H7 (cell line): Measurements from ENCODE around the gene MPPED1. TPM values are rescaled to one million over a fixed set of nuclear protein-coding genes. Genes with fewer than 3 reads are reported as not detected.
A peak's percentile ranks its signal among the peaks of the same experiment; 100 is the strongest.

ENCODE experiments used
- DNase-seq: peaks from one replicate; pipeline ENCODE4 v3.0.0; 2012
- H3K27me3 ChIP-seq: 2 replicates; pipeline ENCODE4 v1.6.0; 2011; ENCODE audit warnings: mild to moderate bottlenecking, low read length; ENCODE audit not compliant: control insufficient read depth, insufficient read depth
- H3K36me3 ChIP-seq: replicated peaks from 2 replicates; pipeline ENCODE4 v1.5.1; 2011; ENCODE audit warnings: low read length; ENCODE audit not compliant: control insufficient read depth, insufficient read depth
- H3K4me3 ChIP-seq: 2 replicates; pipeline ENCODE4 v1.5.1; 2011; ENCODE audit warnings: low read depth, mild to moderate bottlenecking, control low read depth, low read length, moderate library complexity; ENCODE audit not compliant: insufficient read depth
- total RNA-seq: library from RNA; depleted of rRNA; stranded (reverse); fragments of >200 nt; shearing (Covaris generic); gene quantifications from 2 replicates; pipeline ENCODE4 v1.2.3, GENCODE V29; 2014

MPPED1 gene
- total RNA-seq, 1 experiment from 2014 or later, result 1.2 TPM

DNA sequence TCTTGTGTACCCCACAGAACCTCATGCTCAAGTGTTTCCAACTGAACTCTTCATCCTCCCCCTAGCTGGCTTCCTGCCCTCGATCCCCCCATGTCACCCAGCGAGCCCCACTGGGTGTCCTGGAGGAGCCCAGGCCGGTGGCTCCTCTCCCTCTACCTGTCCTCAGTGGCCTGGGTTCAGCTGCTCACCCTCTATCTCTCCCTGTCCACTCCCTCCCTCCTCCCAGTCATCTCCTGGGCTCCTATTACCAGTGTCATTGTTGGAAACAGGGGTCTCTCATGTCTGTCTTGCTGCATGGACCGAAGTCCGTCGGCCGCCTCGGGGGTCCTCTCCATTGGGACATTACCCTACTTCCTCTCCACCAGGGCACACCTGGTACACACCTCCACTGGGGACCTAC is 12.9 kb upstream of the MPPED1 start:
- Histone ChIP-seq H3K4me3 (no peak overlapping the region), H3K27me3 (no peaks in the 10 kb centered on the region), H3K36me3 (no peaks in the 10 kb centered on the region)
- no peak for DNase-seq

DNA sequence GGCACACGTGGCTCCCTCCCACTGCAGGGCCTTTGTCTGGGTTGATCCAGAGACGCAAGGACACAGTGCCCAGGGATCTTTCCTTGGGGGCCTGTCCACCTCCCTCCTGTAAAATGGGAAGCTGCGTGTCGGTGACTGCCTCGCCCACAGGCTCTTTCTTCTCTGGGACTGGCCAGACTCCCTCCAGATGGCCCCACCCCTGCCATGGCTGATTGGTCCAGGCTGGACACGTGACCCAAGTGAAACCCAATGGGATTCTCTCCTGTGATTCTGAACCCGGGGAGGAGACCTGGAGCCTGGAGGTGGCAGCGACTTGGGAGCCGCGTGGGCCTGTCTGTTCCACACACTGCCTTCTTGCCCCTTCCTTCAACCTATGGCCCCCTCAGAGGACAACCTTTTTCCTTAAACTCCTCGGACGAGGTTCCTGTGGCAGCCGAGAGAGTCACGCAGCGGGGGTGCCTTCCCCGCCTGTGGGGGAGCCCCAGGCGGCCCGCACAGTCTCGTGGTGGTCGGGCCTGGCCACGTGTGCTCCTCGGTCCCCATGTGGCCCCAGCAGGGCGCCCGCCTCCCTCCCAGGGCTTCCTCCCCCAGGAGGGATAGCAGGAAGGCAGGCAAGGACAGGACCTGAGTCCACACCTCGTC is 12.4 kb upstream of the MPPED1 start:
- Histone ChIP-seq H3K27me3 (no peaks in the 10 kb centered on the region), H3K36me3 (no peaks in the 10 kb centered on the region), H3K4me3 (no peak overlapping the region)
- peak; percentile 82 for DNase-seq

DNA sequence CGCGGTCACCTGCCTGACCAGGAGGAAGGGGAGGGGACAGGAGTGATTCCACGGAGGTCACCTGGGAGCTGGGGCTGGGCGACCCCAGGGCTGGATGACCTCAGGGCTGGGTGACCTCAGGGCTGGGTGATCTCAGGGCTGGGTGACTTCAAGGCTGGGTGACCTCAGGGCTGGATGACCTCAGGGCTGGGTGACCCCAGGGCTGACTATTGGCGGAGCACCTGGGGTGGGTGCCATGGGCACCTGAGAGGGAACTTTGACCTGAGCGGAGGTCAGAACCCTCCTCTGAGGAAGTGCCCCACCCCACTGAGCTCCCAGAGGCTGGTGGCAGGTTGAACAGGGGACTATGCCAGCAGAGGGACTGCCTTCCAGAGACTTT is 11.8 kb upstream of the MPPED1 start:
- no peak for DNase-seq
- Histone ChIP-seq H3K36me3 (no peaks in the 10 kb centered on the region), H3K27me3 (no peaks in the 10 kb centered on the region), H3K4me3 (no peak overlapping the region)

DNA sequence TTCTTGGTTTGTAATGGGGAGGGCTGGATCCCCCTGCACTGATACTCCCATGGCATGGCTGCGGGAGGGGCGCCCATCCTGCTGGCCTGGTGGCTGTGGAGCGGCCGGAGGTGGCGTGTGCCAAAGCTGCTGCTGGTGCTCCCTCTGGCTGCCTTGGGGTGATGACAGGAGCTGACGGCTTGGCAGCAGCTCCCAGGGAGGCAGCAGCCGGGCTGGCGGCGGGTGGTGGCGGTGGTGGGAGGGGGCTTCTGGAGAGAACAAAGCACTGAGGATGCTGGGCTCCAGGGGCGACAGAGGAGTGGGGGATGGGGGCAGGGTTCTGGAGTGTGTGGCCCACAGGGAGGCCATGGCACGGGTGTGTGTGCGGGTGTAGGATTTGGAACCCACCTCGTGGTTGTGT is 11.4 kb upstream of the MPPED1 start:
- Histone ChIP-seq H3K27me3 (no peaks in the 10 kb centered on the region), H3K36me3 (no peaks in the 10 kb centered on the region), H3K4me3 (no peak overlapping the region)
- DNase-seq, result peak; percentile 51

DNA sequence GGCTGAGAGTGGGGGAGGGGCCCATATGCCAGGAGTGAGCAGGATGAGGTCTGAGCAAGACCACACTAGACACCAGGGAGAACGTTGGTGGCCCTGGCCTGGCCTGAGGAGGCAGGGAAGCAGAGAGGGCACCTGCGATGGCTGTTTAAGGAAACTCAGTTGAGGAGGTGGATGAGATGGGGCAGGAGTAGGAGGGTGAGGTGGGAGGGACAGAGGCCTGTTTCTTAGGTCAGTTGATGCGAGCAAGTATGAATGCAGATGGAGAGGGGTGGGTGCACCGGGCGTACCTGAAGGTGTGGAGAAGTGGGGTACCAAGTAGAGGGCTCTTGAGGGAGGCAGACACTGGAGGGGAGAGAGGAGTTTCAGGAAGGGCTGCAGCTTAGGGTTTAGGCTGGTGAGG is 10.6 kb upstream of the MPPED1 start:
- H3K4me3 ChIP-seq, result no peak overlapping the region
- no peaks in the 10 kb centered on the region for H3K27me3 ChIP-seq
- DNase-seq, result peak; percentile 41
- H3K36me3 ChIP-seq, result no peaks in the 10 kb centered on the region

DNA sequence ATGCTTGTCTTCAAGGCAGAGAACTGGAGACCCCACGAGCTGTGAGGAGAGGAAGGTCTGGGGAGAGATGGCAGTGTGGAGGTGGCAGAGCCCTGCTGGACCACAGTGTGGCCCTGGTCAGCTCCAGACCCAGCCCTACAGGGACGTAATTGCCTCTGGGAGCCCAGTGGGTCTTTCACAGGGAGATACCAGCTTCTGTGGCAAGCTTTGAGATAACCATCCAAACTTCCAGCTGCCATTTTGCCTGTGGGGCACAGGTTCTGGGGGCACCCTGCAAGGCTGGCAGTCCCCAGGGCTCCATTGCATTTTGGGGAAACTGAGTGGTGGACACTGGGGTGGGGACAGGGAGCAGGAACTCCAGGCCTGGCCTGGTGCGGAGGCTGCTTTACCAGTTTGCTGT is 10.2 kb upstream of the MPPED1 start:
- H3K4me3 ChIP-seq, result no peak overlapping the region
- no peak for DNase-seq
- H3K36me3 ChIP-seq, result no peaks in the 10 kb centered on the region
- H3K27me3 ChIP-seq, result no peaks in the 10 kb centered on the region

DNA sequence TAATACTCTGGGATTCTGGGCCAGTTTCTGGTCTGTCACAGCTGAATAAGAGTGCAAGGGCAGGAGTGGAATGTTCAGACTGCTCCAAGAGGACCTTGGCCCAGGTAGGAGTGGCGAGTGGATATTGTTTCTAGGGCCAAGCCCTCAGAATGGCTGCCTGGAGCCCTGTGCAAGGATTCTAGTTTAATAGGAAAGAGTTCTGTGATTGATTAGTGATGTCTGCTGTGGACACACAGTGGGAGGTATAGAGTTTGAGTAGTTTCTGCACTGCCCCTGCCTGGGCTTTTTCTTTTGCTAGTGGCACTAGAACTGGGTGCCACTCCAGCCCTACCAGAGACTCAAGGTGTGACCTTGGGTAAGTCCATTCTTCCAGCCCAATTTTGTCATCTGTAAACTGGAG is 9.7 kb upstream of the MPPED1 start:
- H3K36me3 ChIP-seq, result no peaks in the 10 kb centered on the region
- no peak for DNase-seq
- no peaks in the 10 kb centered on the region for H3K27me3 ChIP-seq
- no peak overlapping the region for H3K4me3 ChIP-seq

DNA sequence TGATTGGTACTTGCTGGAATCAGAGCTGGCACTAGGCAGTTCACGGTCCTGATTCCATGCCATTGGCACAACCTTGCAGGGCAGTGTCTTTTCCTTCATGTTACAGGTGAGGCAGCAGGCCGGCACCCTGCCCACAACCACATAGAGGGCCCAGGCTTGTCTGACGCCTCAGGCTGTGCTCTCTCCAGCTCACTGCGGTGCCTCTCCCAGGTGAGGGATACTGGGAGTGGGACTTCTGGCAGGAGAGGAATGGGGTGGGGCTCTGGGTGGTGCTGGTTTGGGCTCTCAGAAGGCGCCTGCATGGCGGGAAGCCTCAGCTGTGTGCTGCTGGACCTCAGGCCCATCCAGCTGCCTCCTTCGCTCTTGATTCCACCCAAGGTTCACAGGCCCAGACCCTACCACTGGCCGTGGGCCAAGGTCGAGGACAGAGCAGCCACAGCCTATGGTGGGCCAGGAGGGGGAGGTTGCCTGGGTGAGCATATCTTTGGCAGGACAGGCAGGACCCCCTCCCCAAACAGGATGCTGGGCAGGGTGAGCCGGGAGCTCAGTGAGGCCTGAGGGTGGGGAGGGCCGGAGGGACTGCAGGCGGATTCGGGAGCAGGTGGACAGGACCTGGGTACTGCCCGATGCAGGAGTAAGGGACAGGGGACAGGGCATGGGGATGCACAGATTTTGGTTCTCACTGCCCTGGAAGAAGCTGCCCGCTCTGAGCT is 7.0 kb upstream of the MPPED1 start:
- H3K4me3 ChIP-seq, result no peak overlapping the region
- peaks cover 2% of the 10 kb centered on the region; the same call in 1 of the 2 replicates for H3K27me3 ChIP-seq
- no peaks in the 10 kb centered on the region for H3K36me3 ChIP-seq
- no peak for DNase-seq

DNA sequence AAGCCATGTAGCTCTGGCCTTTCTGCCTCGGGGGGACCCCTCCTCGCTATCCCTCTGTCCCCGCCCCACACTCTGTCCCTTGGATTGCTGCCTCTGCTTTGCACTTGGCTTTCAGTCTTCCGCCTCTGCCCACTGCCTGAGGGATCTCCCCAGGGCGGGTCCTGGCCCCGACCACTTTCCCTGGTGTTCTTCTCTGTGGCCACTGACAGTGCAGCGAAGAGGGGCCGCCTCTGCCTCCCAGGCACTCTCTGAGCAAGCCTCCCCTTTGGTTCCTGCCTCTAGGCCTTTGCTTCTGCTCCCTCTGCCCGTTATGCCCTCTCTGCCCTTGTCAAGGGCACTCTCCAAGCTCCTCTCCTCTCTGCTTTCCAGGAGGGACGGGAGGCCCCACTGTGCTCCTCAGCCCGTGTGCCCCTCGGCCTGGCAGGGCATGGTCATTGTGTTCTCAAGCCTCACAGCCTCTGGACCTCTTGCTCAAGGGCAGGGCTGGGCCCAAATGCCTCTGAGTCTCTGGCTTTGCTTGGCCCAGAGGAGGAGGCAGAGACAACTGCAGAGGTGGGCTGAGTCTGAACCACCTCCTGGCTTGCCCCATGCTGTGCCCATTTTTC is 5.5 kb upstream of the MPPED1 start:
- H3K4me3 ChIP-seq, result no peak overlapping the region
- no peaks in the 10 kb centered on the region for H3K36me3 ChIP-seq
- peak; percentile 37 for DNase-seq
- peaks cover 16% of the 10 kb centered on the region for H3K27me3 ChIP-seq

DNA sequence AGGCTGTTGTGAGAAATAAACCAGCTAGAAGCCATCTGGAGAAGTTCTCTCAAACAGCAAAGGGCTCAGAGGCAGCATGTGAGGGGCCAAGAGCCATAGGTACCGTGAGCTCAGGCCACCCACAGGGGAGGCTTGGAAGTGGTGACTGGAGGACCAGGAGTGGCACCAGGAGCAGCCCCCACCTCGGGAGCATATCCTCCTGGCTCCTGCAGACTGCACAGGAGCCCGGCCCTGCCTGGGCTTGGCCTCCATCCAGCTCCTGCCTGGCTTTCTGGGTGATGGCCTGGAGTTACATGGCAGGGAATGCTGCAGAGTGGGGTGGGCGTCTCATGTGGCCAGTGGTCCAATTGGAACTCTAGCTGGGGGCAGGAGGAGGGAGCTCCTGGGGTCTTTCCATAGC is 4.2 kb upstream of the MPPED1 start:
- DNase-seq, result no peak
- H3K4me3 ChIP-seq, result no peak overlapping the region
- peaks cover 21% of the 10 kb centered on the region for H3K27me3 ChIP-seq
- H3K36me3 ChIP-seq, result no peaks in the 10 kb centered on the region

DNA sequence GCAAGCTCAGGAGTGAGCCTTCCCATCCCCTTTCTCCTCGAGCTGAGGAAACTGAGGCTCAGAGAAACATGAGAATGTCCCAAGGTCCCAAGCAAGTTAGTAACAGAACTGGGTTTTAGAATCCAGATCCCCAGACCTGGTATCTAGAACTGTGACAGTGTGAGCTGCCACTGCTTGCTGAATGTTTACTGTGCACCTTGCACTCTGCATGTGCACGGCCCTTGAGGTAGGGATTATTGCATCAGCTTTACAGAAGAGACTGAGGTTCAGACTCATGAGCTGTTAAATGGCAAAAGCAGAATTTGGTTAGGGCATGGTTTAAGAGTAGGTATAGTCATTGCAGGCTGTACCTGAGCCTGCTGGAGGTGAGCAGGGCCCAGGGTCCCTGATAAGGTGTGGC is 3.8 kb upstream of the MPPED1 start:
- H3K36me3 ChIP-seq, result no peaks in the 10 kb centered on the region
- no peak for DNase-seq
- H3K27me3 ChIP-seq, result peaks cover 25% of the 10 kb centered on the region
- H3K4me3 ChIP-seq, result no peak overlapping the region

DNA sequence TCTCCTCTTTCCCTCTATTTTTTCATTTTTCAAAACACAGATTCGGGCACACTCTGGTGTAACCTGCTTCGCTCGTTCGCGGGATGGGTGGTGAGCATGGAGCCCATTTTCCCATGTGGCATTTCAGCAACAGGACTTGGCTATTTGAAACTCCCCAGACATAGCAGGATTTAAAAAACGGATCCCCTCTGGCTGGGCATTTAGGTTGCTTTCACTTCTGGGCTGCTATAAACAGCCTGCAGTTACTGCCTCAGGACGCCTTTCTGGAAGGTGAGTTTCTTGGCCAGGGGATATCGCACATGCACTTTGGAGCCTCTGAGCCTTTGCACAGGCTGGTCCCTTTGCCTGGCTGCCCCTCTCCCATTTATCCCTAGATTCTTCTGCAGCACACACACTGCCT is 2.8 kb upstream of the MPPED1 start:
- DNase-seq, result no peak
- Histone ChIP-seq H3K27me3 (peaks cover 32% of the 10 kb centered on the region), H3K4me3 (no peak overlapping the region), H3K36me3 (no peaks in the 10 kb centered on the region)

DNA sequence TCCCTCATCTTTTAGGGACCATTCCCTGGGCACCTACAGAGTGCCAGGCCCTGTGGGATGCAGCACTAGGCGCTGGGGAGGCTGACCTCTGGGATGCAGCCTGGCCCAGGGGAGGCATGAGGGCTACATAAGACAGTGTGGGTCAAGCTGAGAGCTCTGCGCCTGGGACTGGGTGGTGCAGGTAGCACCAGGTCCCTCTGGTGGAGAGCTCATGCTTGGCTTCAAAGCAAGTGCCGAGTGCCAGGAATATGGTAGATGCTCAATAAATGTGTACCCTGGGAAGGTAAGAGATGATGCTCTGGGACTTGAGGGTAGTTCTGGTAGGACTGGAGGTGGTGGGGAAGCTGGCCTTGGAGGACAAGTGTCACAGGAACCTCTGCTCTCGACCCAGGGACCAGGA is 2.0 kb upstream of the MPPED1 start:
- no peaks in the 10 kb centered on the region for H3K36me3 ChIP-seq
- peak; percentile 64 for DNase-seq
- peaks cover 32% of the 10 kb centered on the region for H3K27me3 ChIP-seq

DNA sequence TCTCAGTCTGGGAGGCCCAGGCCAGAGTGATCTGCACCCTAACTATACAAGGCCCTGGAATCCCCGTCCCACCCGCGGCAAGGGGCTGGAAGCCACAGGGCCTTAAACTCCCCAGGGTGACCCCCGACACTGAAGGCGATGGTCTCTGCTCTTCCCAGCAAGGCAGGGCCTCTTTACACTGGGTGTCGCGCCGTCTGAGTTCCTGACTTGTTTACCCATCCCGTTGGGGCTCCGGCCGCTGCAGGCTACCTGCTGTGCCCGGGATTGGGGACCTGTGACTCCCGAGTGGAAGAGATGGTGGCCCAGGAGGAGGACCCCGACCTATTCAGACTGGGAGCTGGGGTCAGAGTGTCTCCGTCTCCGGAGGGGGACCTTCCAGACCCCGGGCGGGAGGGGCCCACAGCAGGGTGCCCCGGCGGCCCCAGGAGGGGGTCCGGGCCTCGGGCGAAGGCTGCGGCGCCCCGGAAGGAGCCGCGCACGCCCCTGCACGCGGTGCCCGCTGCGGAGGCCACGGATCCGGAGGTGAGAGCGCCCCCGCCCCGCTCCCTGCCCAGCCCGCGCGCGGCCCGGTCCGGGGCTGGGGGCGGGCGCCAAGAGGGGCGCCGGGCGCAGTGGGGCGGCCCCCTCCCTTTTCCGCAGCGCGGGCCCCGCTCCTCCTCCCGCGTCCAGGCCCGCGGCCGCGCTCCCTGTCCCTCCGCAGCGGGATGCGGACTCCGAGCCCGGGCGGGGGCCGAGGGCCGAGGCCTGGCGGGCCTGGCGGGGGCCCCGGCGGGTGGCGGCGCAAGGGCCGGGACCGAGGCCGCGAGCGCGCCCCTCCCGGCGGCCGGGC is 560 bp upstream of the MPPED1 start:
- Histone ChIP-seq H3K36me3 (no peaks in the 10 kb centered on the region), H3K4me3 (peak overlapping the region; percentile 17; the same call in 1 of the 2 replicates), H3K27me3 (peaks cover 32% of the 10 kb centered on the region)
- peak; percentile 82 for DNase-seq

More for the DNA sequence above, 2.0 kb upstream of the MPPED1 start:
- no peak overlapping the region for H3K4me3 ChIP-seq
